Tibial nerve (tissue), 4 donors: ENCODE data around the gene RFFL. TPM values are rescaled to one million over a fixed set of nuclear protein-coding genes. Genes with fewer than 3 reads are reported as not detected.

Experiments
- DNase-seq, 2 donors: peaks; one replicate each; pipeline ENCODE4 v3.0.0-alpha.2; 2019; ENCODE audit warnings: low spot score in 2 of 2
- H3K27ac ChIP-seq, 4 donors: fragments of 200-600 bp; sonication (generic) in 3 of 4; one replicate each; pipeline ENCODE4 v1.5.1; 2017 to 2019; ENCODE audit warnings: mild to moderate bottlenecking in 1 of 4
- H3K27me3 ChIP-seq, 2 donors: fragments of 200-600 bp; sonication (generic) in 1 of 2; one replicate each; pipeline versions ENCODE4 v1.5.1 to v1.6.0; 2017 to 2019
- H3K36me3 ChIP-seq, 3 donors: fragments of 200-600 bp; sonication (generic); one replicate each; pipeline ENCODE4 v1.5.1; 2018 to 2019
- H3K4me1 ChIP-seq, 4 donors: fragments of 200-600 bp; sonication (generic) in 3 of 4; one replicate each; pipeline ENCODE4 v1.5.1; 2017 to 2019
- H3K4me3 ChIP-seq, 4 donors: fragments of 200-600 bp; sonication (generic) in 3 of 4; one replicate each; pipeline ENCODE4 v1.5.1; 2017 to 2019; ENCODE audit warnings: mild to moderate bottlenecking in 1 of 4, moderate library complexity in 1 of 4
- H3K9me3 ChIP-seq, 4 donors: fragments of 200-600 bp; sonication (generic) in 3 of 4; one replicate each; pipeline ENCODE4 v1.5.1; 2017 to 2019
- EP300 ChIP-seq, 2 donors: sonication (generic); formaldehyde crosslinking; IDR thresholded peaks; one replicate each; pipeline ENCODE4 v1.6.1; 2017; ENCODE audit warnings: antibody characterized with exemption in 2 of 2, mild to moderate bottlenecking in 1 of 2
- POLR2A ChIP-seq, 2 donors: fragments of 450-650 bp; IDR thresholded peaks; one replicate each; pipeline ENCODE4 v1.6.1; 2017; ENCODE audit warnings: antibody characterized with exemption in 2 of 2, mild to moderate bottlenecking in 2 of 2, moderate library complexity in 2 of 2
- WGBS, 2 donors: methylation state at CpG; one replicate each; pipeline ENCODE4 v1.1.5; 2018; 5-methylcytosine and 5-hydroxymethylcytosine counted together
- total RNA-seq, 4 donors: library from RNA; depleted of rRNA; stranded (reverse); fragments of >200 nt; gene quantifications; one replicate each; pipeline ENCODE4 v1.1.0, GENCODE V29; 2016
- TF ChIP-seq, protein P1 (sequence below), 5 experiments: fragments of 200-600 bp in 3 of 5; fragments of 450-650 bp in 2 of 5; sonication (generic) in 3 of 5; IDR thresholded peaks; one replicate each; pipeline ENCODE4 v1.5.1; 2016 to 2019; ENCODE audit warnings: antibody characterized with exemption in 5 of 5, mild to moderate bottlenecking in 3 of 5, moderate library complexity in 2 of 5

The RFFL gene
- total RNA-seq, 4 donors from 2014 or later: 10.8 to 41.3 (median 17.2) TPM

DNA sequence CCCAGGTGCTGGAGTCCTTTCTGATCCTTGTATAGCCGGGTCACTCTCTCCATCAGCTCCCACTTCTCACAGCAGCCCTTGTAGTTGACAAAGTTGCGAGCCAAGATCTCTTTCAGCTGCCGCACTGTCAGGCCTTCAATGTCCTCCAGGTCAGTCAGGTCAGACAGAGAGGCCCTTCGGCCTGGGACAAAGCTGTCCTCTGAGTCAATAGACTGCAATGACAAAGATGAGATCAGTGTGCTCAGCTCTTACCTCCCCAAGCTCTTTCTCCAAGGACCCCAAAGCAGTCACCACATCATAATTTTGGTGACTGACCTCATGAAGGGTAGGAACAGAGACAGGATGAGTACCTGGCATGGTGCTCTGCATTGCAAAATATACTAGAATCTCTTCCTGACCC, 47.1 kb downstream of the RFFL start:
- Histone ChIP-seq H3K4me1 (no peaks in the 10 kb centered on the region), H3K27me3 (no peaks in the 10 kb centered on the region), H3K9me3 (no peaks in the 10 kb centered on the region), H3K27ac (no peak overlapping the region), H3K4me3 (no peak overlapping the region), H3K36me3 (peaks cover 0 to 65% (median 5%) of the 10 kb centered on the region in 3 donors)
- no peak for DNase-seq
- TF ChIP-seq POLR2A (IDR thresholded peaks at IDR 0.05): no peak
- 85 to 87% methylated on average over 4 of the region's 4 CpGs for WGBS, 2 donors

DNA sequence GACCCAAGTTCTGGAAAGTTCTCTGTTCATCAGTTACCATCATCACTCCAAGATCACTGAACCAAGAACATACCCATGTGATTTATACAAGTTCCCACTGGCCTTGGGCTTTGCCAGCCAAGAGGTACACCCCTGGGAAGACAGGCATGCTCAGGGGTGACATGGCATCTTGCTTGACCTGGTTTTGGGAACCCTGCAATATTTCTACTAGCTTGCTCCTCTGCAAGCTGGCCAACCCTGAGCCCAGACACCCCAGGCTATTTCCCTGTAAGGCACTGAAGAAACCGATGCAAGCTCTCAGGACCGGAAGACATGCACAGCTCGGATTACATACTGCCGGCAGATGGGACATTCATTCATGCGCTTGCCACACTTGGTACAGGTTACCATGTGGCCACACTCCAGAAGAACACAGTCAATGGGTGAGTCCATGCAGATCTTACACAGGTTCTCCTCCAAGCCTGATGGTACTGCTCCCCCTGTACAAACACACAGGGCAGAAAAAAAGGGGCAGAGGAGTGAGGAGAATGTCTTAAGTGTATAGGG, 51.8 kb downstream of the RFFL start:
- WGBS, 2 donors: 47 to 64% methylated on average over 5 of the region's 5 CpGs
- H3K36me3 ChIP-seq: peaks cover 0 to 78% (median 5%) of the 10 kb centered on the region in 3 donors

DNA sequence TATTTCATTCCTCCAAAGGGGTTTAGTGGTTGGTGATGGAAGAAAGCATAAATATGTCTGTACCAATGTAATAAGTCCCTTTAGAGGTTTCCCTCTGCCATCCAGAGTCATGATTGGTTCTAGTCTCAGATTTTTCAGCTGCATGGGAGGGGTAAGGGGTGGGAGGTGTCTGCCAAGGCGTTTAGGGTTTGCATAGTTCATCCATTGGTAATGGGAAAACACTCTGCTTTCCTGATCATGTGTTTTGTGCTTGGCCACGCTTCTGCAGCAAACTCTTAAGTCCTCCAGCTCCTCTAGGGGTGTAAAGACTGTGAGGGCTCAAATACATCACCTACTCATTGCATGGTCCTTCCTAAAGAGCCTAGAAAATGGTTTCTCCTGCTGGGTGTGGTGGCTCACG, 53.4 kb downstream of the RFFL start:
- Histone ChIP-seq H3K4me3 (no peak overlapping the region), H3K4me1 (no peaks in the 10 kb centered on the region), H3K9me3 (no peaks in the 10 kb centered on the region), H3K27me3 (no peaks in the 10 kb centered on the region), H3K27ac (no peak overlapping the region), H3K36me3 (peaks cover 0 to 74% (median 5%) of the 10 kb centered on the region in 3 donors)
- WGBS, 2 donors: 72 to 76% methylated on average over 3 of the region's 3 CpGs
- TF ChIP-seq, protein P1, sequence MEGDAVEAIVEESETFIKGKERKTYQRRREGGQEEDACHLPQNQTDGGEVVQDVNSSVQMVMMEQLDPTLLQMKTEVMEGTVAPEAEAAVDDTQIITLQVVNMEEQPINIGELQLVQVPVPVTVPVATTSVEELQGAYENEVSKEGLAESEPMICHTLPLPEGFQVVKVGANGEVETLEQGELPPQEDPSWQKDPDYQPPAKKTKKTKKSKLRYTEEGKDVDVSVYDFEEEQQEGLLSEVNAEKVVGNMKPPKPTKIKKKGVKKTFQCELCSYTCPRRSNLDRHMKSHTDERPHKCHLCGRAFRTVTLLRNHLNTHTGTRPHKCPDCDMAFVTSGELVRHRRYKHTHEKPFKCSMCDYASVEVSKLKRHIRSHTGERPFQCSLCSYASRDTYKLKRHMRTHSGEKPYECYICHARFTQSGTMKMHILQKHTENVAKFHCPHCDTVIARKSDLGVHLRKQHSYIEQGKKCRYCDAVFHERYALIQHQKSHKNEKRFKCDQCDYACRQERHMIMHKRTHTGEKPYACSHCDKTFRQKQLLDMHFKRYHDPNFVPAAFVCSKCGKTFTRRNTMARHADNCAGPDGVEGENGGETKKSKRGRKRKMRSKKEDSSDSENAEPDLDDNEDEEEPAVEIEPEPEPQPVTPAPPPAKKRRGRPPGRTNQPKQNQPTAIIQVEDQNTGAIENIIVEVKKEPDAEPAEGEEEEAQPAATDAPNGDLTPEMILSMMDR (IDR thresholded peaks at IDR 0.05): no peak
- TF ChIP-seq POLR2A (IDR thresholded peaks at IDR 0.05) (no peak), EP300 (IDR thresholded peaks at IDR 0.05) (no peak)
- DNase-seq: no peak

More for the DNA sequence above, 51.8 kb downstream of the RFFL start:
- H3K9me3 ChIP-seq: no peaks in the 10 kb centered on the region
- H3K27ac ChIP-seq: no peak overlapping the region
- no peak for DNase-seq
- H3K4me3 ChIP-seq: no peak overlapping the region
- no peak for TF ChIP-seq EP300 (IDR thresholded peaks at IDR 0.05)
- no peak for TF ChIP-seq POLR2A (IDR thresholded peaks at IDR 0.05)
- TF ChIP-seq, protein P1 (IDR thresholded peaks at IDR 0.05): no peak
- no peaks in the 10 kb centered on the region for H3K4me1 ChIP-seq
- H3K27me3 ChIP-seq: no peaks in the 10 kb centered on the region

DNA sequence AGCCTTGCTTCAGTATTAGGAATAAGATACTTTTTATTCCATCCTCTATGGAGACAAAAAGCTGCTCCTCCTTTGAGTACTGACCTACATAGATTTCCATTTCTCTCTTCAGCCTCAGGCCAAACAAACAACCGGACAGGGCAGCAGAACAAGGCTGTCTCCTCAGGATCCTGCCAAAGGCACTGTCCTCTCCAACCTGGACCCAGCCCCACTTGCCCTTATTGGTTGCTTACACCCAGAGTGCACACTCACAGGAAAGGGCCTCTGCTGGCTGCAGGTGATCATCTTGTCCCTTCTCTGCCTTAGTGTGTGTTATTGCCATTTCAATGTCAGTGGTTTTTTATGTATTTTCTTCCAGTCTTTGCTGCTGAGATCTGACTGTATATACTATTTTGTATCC, 56.5 kb downstream of the RFFL start:
- TF ChIP-seq POLR2A (IDR thresholded peaks at IDR 0.05): no peak
- no peak for TF ChIP-seq EP300 (IDR thresholded peaks at IDR 0.05)
- TF ChIP-seq, protein P1 (IDR thresholded peaks at IDR 0.05): no peak
- Histone ChIP-seq H3K27ac (no peak overlapping the region), H3K36me3 (peaks cover 0 to 90% (median 4%) of the 10 kb centered on the region in 3 donors), H3K4me1 (no peaks in the 10 kb centered on the region), H3K9me3 (no peaks in the 10 kb centered on the region), H3K27me3 (no peaks in the 10 kb centered on the region), H3K4me3 (no peak overlapping the region)
- 57 to 64% methylated on average over 1 of the region's 1 CpG for WGBS, 2 donors
- no peak for DNase-seq

DNA sequence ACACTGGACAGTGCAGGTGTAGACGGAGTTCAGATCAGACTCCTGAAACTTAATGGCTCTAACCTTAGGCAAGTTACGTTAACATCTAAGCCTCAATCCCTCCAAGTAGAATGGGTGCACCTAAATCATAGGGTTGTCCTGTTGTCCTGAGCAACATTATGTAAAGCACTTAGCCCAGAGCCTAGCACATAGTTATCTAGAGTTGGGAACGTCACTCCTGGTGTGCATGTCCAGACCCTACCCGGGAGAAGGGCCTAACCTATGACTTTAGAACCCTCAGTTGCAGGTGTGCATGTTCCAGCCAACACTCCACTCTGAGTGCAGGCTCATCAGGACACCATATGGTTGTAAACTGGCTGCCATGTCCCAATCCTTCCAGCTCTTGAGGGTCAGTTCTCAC, 57.2 kb downstream of the RFFL start:
- TF ChIP-seq EP300 (IDR thresholded peaks at IDR 0.05) (no peak), POLR2A (IDR thresholded peaks at IDR 0.05) (no peak)
- WGBS, 2 donors: 87 to 95% methylated on average over 3 to 4 of the region's 4 CpGs
- DNase-seq: no peak
- Histone ChIP-seq H3K27me3 (no peaks in the 10 kb centered on the region), H3K9me3 (no peaks in the 10 kb centered on the region), H3K27ac (no peak overlapping the region), H3K4me1 (no peaks in the 10 kb centered on the region), H3K4me3 (no peak overlapping the region), H3K36me3 (peaks cover 0 to 90% (median 0%) of the 10 kb centered on the region in 3 donors)

DNA sequence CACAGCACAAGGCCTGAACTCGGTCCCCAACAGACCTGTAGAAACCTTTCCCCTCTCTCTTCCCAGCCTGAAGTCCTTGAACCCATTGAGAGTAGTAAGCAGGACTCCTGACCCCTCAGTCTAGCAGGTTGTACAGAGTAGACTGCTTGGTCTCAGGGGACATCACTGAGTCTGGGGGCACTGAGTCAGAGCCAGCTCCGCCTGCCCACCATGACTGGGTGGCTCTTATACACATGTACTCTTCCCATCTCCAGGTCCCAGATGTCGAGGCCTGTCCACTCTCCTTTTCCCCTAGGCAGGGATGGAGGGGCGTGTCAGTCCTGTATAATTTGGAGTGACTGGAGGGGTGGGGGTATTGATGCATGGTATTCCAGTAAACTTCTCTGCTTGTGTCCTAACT, 59.7 kb downstream of the RFFL start:
- Histone ChIP-seq H3K27ac (no peak overlapping the region), H3K4me3 (no peak overlapping the region), H3K4me1 (no peaks in the 10 kb centered on the region), H3K27me3 (no peaks in the 10 kb centered on the region), H3K36me3 (peaks cover 0 to 92% (median 0%) of the 10 kb centered on the region in 3 donors), H3K9me3 (no peaks in the 10 kb centered on the region)
- DNase-seq: no peak
- TF ChIP-seq POLR2A (IDR thresholded peaks at IDR 0.05) (no peak), EP300 (IDR thresholded peaks at IDR 0.05) (no peak)
- TF ChIP-seq, protein P1 (IDR thresholded peaks at IDR 0.05): no peak
- 95 to 97% methylated on average over 4 of the region's 4 CpGs for WGBS, 2 donors
